Measurements from ENCODE around the gene KDM8.

GRCh38 chr16:27238016-27238587 lies 34.8 kb downstream of the KDM8 start:
- TF ChIP-seq MAX (IDR thresholded peaks at IDR 0.05; ENCODE audit: insufficient read depth, insufficient read length) (no peak), EZH2 (IDR thresholded peaks at IDR 0.05; ENCODE audit: borderline replicate concordance, low read depth, low read length, severe bottlenecking) (no peak), CTCF (IDR thresholded peaks at IDR 0.05; ENCODE audit: extremely low read depth in 1 of 2, insufficient read depth in 1 of 2, low read depth in 1 of 2, low read length in 2 of 2) (no peak)
